GM19468 (cell line): ENCODE results near the gene LANCL3.
A peak's percentile ranks its signal among the peaks of the same experiment; 100 is the strongest.

Source experiments
- ATAC-seq: cut with Tn5 transposase; IDR thresholded peaks from one replicate; pipeline ENCODE4 v1.9.1; 2021; ENCODE audit warnings: mild to moderate bottlenecking, moderate library complexity, moderate number of reproducible peaks; ENCODE audit not compliant: unreplicated experiment; ENCODE audit errors: extremely low read depth

LANCL3 gene

DNA sequence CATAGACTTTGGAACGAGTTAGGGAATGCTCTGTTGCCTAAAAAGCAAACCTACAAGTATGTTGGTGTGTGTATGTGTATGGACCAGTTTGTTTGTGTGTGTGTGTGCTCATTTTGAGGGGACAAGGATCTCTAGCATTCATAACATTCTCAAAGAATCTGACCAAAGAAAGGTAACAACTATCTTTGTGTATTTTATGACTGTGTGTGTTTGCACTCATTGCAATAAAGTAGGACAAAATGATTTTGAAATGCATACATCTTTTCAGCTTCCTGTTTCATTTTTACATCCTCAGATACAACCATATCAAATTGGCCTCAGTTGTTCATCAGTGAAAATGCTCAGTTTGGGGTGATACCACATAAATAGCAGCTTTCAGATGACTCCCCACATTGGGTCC, 105.8 kb downstream of the LANCL3 start:
- no peak for ATAC-seq

DNA sequence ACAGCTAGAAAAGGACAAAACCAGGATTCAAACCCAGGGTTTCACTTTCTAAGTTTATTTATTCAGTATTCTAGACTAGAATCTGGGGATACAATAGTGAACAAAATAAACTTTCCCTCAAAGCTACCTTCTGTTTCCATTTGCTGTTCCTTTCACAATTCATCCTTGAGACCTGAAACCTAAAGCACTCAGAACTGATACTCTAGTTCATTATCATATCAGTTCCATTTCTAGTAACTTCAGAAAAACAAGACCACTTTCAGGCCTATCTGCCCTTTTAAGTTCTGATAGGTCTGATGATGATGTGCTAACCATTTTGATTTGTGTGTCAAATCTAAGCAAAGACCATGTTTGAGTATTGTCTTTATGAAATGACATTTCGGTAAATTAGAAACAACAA, 106.3 kb downstream of the LANCL3 start:
- peak; percentile 65 for ATAC-seq

DNA sequence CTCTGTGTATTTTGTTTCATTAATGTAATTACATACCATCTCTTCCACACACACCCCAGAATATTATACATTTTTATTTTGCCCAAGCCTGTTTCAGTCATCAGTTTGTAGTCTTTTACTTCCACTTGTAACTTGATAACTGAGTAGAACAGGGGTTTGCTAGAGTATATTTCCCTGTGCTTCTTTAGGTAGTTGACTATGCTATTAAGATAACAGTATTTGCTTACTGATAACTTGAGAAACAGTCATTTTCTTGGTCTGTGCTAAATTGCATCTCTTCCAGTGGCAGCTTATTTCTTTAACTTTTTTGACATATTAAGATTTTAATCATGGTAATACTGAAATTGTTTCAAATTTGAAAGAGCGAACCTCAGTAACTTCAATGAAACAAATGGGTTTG, 107.1 kb downstream of the LANCL3 start:
- ATAC-seq = no peak

DNA sequence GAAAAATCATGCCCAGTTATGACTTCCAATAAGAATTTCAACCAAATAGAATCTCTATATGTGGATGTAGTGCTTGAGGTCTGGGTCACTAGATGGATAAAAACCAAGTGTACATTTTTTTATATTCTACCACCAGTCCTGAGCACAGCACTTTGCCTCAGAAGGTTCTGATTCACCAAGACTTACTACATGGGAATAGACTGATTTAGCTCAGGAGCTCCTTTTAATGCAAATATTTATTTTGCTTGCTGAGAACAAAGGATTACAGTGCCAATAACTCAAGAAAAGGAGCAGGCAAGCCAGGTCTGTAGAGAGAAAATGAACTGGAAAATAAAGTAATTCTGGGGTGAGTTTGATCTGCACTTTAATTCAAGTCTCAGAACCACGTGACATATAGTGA, 107.8 kb downstream of the LANCL3 start:
- ATAC-seq = no peak

GRCh38 chrX:37679888-37680287, 108.4 kb downstream of the LANCL3 start:
- ATAC-seq = no peak

DNA sequence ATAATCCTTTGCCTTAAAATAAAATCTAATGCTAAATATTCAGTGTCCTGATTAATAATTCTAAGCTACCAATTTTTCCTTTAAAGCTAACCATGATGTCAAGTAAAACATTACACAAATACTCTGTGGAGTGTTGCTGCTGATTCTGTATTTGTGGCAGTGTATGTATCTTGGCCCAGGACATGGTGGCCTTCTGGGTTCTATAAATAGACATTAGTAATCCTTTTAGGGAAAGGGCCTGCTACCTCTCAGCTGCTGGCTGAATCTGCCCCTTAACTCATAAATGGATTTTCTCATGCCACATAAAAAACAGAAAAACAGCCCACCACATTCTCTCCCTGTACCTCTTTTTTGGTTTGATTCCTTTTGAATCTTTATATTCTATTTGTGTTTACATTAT, 113.0 kb downstream of the LANCL3 start:
- no peak for ATAC-seq

DNA sequence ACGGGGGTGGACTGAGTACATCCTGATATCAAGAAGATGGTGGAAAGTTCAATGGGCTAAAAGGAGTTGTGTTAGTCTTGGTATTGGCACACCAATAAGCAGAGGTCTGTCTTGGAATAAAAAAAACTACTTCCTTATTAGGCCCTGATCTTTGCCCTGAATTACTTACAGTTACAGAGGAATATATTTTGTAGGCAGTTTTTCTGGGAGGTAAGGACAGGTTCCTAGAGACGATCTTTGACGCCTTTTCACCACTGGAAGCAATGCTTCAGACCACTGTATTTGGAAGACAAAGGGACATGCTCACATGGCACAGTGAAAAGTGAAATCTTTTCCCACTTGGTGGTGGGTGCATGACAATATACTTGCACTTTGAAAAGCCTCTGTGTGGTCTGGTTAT, 113.5 kb downstream of the LANCL3 start:
- ATAC-seq = no peak

- ATAC-seq = peak; percentile 26
Observed at GRCh38 chrX:37685381-37686359, 114.2 kb downstream of the LANCL3 start, which contains the start of gene XK. TSS of gene XK (plus strand) at chrX:37685791. CDS start at chrX:37685962, 171 bp downstream.

- ATAC-seq = no peak
Observed at GRCh38 chrX:37686369-37686995, 115.0 kb downstream of the LANCL3 start.

DNA sequence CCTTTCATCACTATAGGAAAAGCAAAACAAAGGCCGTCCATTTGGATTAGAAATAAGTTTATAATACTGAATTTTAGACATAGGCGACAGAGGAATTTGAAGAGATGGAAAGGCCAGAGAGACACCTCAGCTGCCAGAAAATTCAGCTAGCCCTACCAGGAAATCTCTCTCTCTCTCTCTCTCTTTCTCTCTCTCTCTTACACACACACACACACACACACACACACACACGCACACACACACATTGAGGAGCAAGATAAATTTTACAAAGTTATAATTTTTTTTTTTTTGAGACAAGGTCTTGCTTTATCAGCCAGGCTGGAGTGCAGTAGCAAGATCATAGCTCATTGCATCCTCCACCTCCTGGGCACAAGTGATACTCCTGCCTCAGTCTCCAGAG, 115.5 kb downstream of the LANCL3 start:
- no peak for ATAC-seq

DNA sequence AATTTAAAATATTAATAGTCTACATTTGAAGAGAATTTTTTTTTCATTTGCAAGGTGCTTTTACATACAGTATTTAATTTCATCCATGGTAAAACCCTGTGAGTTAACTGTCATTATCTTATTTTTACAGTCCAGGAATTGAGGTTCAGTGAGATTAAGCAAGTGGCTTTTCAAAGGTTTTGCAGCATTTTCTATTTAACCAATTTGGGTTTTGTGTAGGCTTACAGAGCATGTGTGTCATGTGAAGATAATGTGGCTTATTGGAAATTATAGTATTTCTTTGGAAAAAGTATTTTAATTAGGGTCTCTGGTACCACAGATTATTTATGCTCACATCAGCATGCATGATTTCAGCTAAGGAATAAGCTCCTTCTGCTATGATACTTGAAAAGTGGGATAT, 118.7 kb downstream of the LANCL3 start:
- ATAC-seq = no peak

GRCh38 chrX:37692918-37693317, 121.5 kb downstream of the LANCL3 start:
- ATAC-seq = no peak

GRCh38 chrX:37697169-37697760, 125.8 kb downstream of the LANCL3 start:
- ATAC-seq = no peak

GRCh38 chrX:37701588-37701987, 130.1 kb downstream of the LANCL3 start:
- no peak for ATAC-seq

DNA sequence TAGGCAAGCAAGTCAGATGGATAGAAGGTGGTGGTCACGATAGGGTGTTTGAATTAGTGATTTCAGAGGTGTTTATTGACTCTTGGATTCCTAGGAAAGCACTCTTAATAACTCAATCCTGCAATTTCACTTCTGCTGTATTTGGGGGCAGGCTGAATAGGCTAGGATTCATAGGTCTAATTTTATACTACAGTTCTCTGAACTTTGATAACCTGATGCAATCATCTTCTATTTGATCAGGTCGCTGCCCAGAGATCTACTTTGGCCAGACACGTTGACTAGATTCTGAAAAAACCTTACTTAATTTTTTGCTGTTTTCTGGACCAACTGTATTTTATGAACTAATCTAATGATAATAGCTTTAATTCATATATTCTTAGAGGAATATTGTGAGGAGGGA, 140.5 kb downstream of the LANCL3 start:
- ATAC-seq = no peak

DNA sequence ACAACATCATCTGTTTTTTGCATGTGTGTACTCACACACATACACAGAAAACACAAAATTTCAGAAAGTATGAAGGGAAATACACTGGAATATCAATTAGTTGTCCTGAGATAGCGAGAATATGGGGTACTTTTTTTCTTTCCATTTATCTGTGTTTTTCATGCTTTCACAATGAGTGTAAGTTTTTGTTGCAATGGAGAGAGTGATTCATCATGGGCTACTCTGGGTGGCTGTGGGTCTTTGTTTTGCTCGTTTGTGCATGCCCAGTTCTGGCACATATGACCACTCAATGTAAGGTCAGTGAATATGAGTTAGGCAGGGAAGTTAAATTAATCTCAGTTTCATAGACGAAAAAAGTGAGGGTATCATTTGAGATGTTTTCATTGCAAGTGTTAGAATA, 141.0 kb downstream of the LANCL3 start:
- ATAC-seq = no peak

GRCh38 chrX:37714479-37714878, 143.0 kb downstream of the LANCL3 start:
- ATAC-seq = no peak

- no peak for ATAC-seq
Observed at GRCh38 chrX:37716602-37717001, 145.1 kb downstream of the LANCL3 start.

DNA sequence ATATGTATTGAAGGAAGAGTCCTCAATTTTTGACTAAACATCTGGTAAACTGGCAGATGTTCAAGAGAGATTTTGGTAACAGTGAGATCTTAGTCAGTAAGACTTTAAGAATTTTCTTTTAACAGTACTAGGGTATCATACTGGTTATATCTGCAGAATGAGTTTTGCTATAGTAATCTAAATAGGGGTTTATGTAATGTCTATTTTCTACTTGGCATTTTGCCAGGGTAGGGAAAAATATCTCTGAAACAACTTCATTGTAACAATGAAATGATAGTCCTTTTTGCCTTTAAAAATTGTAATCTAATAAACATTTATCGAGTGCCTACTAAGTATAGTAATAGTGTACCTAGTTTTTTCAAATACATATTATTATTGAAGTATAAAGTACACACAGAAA, 146.2 kb downstream of the LANCL3 start:
- ATAC-seq = no peak

DNA sequence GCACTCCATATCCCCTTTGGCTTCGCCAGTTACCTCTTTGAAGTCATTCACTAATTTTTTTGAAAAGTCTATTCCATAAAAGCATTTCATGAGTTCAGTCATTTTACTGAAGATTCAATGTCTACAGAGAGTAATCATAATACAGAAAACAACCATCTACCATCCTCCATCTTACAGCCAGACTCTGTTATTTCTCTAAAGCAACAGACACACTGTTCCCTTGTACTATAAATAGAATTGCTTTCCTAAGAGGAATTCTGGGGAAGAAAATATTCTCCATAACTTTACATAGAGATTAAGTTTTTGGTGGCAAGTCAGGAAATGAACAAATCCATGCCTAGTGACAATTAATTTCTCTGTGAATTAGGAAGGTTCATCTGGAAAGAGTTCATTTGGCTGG, 151.1 kb downstream of the LANCL3 start:
- ATAC-seq = no peak

DNA sequence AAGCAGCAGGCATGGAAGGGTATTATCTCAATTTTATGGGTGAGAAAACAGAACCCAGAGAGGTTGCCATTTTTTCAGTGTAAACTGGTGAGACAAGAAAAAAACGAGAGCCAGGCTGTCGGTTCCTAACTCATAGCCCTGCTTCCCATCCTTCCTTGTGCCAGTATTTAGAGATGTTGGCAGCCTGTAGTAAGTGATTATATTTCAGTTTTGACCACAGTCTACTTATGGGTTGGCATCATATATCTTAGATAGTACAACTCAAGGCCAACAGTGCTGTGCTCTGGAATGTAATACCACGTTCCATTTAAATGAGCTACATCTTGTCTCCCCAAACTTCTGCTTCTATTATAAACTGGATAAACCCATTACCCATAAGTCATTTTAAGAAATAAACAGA, 154.9 kb downstream of the LANCL3 start:
- ATAC-seq = no peak
